WERI-Rb-1 (cell line): ENCODE results near the gene VSTM1.

ENCODE experiments used
- DNase-seq: peaks from one replicate; pipeline ENCODE4 v3.0.0-alpha.2; 2020
- H3K27ac ChIP-seq: fragments of 250-450 bp; sonication (Bioruptor Pico); 2 replicates; pipeline ENCODE4 v1.5.1; 2020; ENCODE audit warnings: mild to moderate bottlenecking, moderate library complexity
- H3K27me3 ChIP-seq: fragments of 250-450 bp; sonication (Bioruptor Pico); 2 replicates; pipeline ENCODE4 v1.5.1; 2021; ENCODE audit warnings: mild to moderate bottlenecking, low read depth, moderate library complexity; ENCODE audit not compliant: insufficient read depth, severe bottlenecking
- H3K36me3 ChIP-seq: fragments of 250-450 bp; sonication (Bioruptor Pico); 2 replicates; pipeline ENCODE4 v1.5.1; 2020; ENCODE audit warnings: mild to moderate bottlenecking, moderate library complexity
- H3K4me3 ChIP-seq: 2 replicates; pipeline ENCODE4 v1.5.1; 2011; ENCODE audit warnings: low read depth, mild to moderate bottlenecking, control low read depth, low read length
- H3K9me3 ChIP-seq: fragments of 250-450 bp; sonication (Bioruptor Pico); 2 replicates; pipeline ENCODE4 v1.5.1; 2021; ENCODE audit warnings: mild to moderate bottlenecking, moderate library complexity; ENCODE audit not compliant: severe bottlenecking
- CTCF ChIP-seq: IDR thresholded peaks from 2 replicates; pipeline ENCODE4 v1.5.1; 2011; ENCODE audit warnings: low read depth, mild to moderate bottlenecking, control low read depth, inconsistent platforms, low read length

VSTM1 gene

DNA sequence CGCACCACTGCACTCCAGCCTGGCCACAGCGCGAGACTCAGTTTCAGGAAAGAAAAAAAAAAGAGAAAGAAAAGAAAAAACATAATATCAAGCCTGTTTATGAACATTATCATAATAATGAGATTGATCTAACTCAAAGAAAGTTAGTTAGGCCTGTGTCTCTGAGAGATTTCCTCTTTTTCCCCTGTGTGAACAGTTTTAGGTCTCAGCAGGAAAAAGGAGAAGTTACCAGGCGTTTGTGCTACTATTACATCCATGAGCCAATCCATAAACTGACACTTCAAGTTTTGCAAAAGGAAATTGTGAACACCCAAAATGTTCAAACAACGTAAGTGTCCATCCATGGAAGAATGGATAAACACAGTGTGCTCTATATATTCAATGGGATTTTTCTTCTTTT lies 13.6 kb upstream of the VSTM1 start:
- no peak for TF ChIP-seq CTCF
- DNase-seq, result no peak
- Histone ChIP-seq H3K4me3 (no peak overlapping the region), H3K27ac (no peak overlapping the region), H3K27me3 (peaks cover 69% of the 10 kb centered on the region), H3K9me3 (peaks cover 11% of the 10 kb centered on the region), H3K36me3 (no peaks in the 10 kb centered on the region)

- no peak for DNase-seq
- TF ChIP-seq CTCF, result no peak
- H3K27ac ChIP-seq, result no peak overlapping the region
Observed at GRCh38 chr19:54074851-54075250, 11.2 kb upstream of the VSTM1 start.

DNA sequence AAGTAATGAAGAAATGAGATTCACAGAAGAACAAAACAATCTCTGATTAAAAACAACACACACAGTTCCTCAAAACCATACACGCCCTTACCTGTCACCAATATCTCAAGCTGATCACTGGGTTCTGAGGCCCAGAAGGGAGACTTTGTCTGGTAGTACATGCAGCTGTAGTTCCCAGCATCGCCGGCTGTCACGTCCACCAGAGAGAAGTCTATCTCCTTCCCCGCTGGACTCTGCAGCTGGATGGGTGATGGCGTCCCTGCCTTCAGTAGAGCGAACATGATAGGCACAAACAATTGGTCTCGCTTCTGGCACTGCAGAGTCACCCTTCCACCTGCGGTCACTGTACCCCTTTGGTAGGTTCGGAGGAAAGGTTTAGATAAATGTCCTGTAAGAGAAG lies 10.1 kb upstream of the VSTM1 start:
- Histone ChIP-seq H3K4me3 (no peak overlapping the region), H3K27me3 (peaks cover 75% of the 10 kb centered on the region), H3K36me3 (no peaks in the 10 kb centered on the region), H3K9me3 (peaks cover 6% of the 10 kb centered on the region), H3K27ac (no peak overlapping the region)
- no peak for DNase-seq
- no peak for TF ChIP-seq CTCF

More at GRCh38 chr19:54074851-54075250, 11.2 kb upstream of the VSTM1 start:
- H3K27me3 ChIP-seq, result peaks cover 74% of the 10 kb centered on the region
- H3K36me3 ChIP-seq, result no peaks in the 10 kb centered on the region
- no peak overlapping the region for H3K4me3 ChIP-seq
- peaks cover under 1% of the 10 kb centered on the region for H3K9me3 ChIP-seq

DNA sequence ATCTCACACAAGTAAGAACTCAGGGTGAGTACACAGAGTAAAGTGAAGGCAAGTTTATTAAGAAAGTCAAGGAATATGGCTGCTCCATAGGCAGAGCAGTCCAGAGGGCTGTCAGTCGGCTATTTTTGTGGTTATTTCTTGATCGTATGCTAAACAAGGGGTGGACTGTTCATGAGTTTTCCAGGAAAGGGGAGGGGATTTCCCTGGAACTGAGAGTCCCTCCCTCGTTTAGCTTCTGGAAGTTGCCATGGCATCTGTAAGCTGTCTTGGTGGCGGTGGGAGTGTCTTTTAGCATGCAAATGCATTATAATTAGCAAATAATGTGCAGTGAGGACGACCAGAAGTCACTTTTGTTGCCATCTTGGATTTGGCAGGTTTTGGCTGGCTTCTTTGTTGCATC lies 5.8 kb upstream of the VSTM1 start:
- TF ChIP-seq CTCF, result no peak
- no peak for DNase-seq
- Histone ChIP-seq H3K4me3 (no peak overlapping the region), H3K27ac (no peak overlapping the region), H3K27me3 (peaks cover 90% of the 10 kb centered on the region), H3K36me3 (no peaks in the 10 kb centered on the region), H3K9me3 (peaks cover 6% of the 10 kb centered on the region)

DNA sequence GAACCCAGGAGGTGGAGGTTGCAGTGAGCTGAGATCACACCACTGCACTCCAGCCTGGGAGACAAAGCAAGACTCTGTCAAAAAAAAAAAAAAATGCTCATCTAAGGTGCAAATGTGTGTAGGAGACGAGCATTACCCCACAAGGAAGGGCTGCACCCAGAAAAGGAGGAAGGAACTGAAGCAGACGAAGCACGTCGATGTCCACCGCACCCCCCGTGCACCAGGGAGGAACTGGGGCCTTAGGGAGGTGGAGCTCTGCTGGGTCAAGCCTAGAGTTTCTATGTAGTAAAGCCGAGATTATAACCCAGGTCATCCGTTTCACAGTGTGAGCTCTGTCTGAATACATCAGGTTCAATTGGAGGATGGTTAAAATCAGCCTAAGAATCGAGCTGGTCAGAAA lies 1.1 kb downstream of the VSTM1 start:
- H3K4me3 ChIP-seq, result no peak overlapping the region
- no peak for DNase-seq
- no peak overlapping the region for H3K27ac ChIP-seq
- H3K9me3 ChIP-seq, result no peaks in the 10 kb centered on the region
- H3K27me3 ChIP-seq, result peaks cover 87% of the 10 kb centered on the region
- no peak for TF ChIP-seq CTCF
- H3K36me3 ChIP-seq, result no peaks in the 10 kb centered on the region

GRCh38 chr19:54047616-54048015 lies 16.1 kb downstream of the VSTM1 start:
- H3K9me3 ChIP-seq, result peaks cover 4% of the 10 kb centered on the region
- peaks cover 81% of the 10 kb centered on the region for H3K27me3 ChIP-seq
- no peak for DNase-seq
- no peak overlapping the region for H3K4me3 ChIP-seq
- no peak overlapping the region for H3K27ac ChIP-seq
- H3K36me3 ChIP-seq, result no peaks in the 10 kb centered on the region
- TF ChIP-seq CTCF, result no peak
